GM12873 (cell line): Measurements from ENCODE around the gene PDXK.

ENCODE experiments used
- CTCF ChIP-seq: IDR thresholded peaks from 2 replicates; pipeline ENCODE4 v1.5.1; 2012; ENCODE audit warnings: low read depth, mild to moderate bottlenecking, moderate library complexity, low read length, control low read depth; ENCODE audit not compliant: insufficient read depth; ENCODE audit errors: missing control alignments

The PDXK gene

GRCh38 chr21:43726686-43727518 is 8.0 kb downstream of the PDXK start:
- no peak for TF ChIP-seq CTCF

GRCh38 chr21:43727519-43728153 is 8.7 kb downstream of the PDXK start:
- peak; percentile 9 for TF ChIP-seq CTCF

GRCh38 chr21:43728154-43728466 is 9.2 kb downstream of the PDXK start:
- TF ChIP-seq CTCF: no peak

- TF ChIP-seq CTCF: peak; percentile 5
Observed at GRCh38 chr21:43728467-43729390, 9.8 kb downstream of the PDXK start.

GRCh38 chr21:43731476-43731875 is 12.5 kb downstream of the PDXK start:
- no peak for TF ChIP-seq CTCF

GRCh38 chr21:43731891-43732711 is 13.2 kb downstream of the PDXK start:
- TF ChIP-seq CTCF: no peak
